ENCODE data around the gene CDK5. TPM values are rescaled to one million over a fixed set of nuclear protein-coding genes. Genes with fewer than 3 reads are reported as not detected.

Gene CDK5
- total and polyA plus RNA-seq, 10 of the 15 experiments (the other 5 are each of a cell fraction or from before 2014, with no cell fraction given): 1.5 to 33.4 (median 21.6) TPM

GRCh38 chr7:151038951-151039849 lies 18.5 kb downstream of the CDK5 start:
- no peak overlapping the region for H3K9ac ChIP-seq (ENCODE audit: control insufficient read depth, insufficient read depth, low read length)

More at GRCh38 chr7:151038951-151039849, 18.5 kb downstream of the CDK5 start:
- ChIA-PET CTCF (interaction anchor here (1.2 kb wide), 1 partner anchor 10 kb away, joined by 3 read pairs; no protein-coding TSS in a partner anchor), POLR2A (interaction anchor here (0.6 kb wide), 1 partner anchor 51 kb away, joined by 4 read pairs; no protein-coding TSS in a partner anchor), SMC1A (ENCODE audit: uncharacterized antibody, unreplicated experiment) (no interaction called here), RAD21 (ENCODE audit: unreplicated experiment) (no interaction called here)
- Histone ChIP-seq H3K79me2 (ENCODE audit: control insufficient read depth, insufficient read depth, low read length) (no peaks in the 10 kb centered on the region), H3K4me2 (ENCODE audit: control insufficient read depth, insufficient read depth) (no peak overlapping the region), H3K27ac (ENCODE audit: control insufficient read depth, insufficient read depth) (no peak overlapping the region), H4K20me1 (ENCODE audit: control insufficient read depth, insufficient read depth) (no peaks in the 10 kb centered on the region), H2AFZ (ENCODE audit: control insufficient read depth, low read depth, low read length) (no peak overlapping the region), H3K9me3 (replicated peaks; ENCODE audit: control insufficient read depth, insufficient read depth, low read length) (no peaks in the 10 kb centered on the region), H3K4me3 (no peak overlapping the region), H3K36me3 (ENCODE audit: control insufficient read depth in 2 of 2, insufficient read depth in 2 of 2, low read length in 1 of 2) (no peaks in the 10 kb centered on the region; a peak in 1 of 4 replicates), H3K27me3 (replicated peaks in 1 of 2; ENCODE audit: control insufficient read depth in 2 of 2, insufficient read depth in 2 of 2, low read length in 1 of 2) (no peaks in the 10 kb centered on the region), H3K4me1 (ENCODE audit: control insufficient read depth, insufficient read depth, low read length) (no peaks in the 10 kb centered on the region)
- ATAC-seq (peak; percentile 78), FAIRE-seq (no peak), DNase-seq (ENCODE audit: low read depth, low spot score) (no peak)
- TF ChIP-seq EP300 (IDR thresholded peaks at IDR 0.05; ENCODE audit: borderline replicate concordance in 1 of 2, control insufficient read depth in 1 of 2, low read depth in 2 of 2, low read length in 2 of 2) (no peak), ZNF24 (IDR thresholded peaks at IDR 0.05) (no peak), SMARCA5 (IDR thresholded peaks at IDR 0.05) (no peak), CTCF (IDR thresholded peaks at IDR 0.05 in 2 of 3, conservative IDR thresholded peaks at IDR 0.05 in 1 of 3; ENCODE audit: control insufficient read depth in 2 of 3, extremely low read depth in 1 of 3, insufficient read depth in 1 of 3, low read depth in 3 of 3, low read length in 3 of 3) (no peak), MEF2B (IDR thresholded peaks at IDR 0.05; ENCODE audit: partially characterized antibody, poor library complexity, severe bottlenecking) (no peak), SKIL (IDR thresholded peaks at IDR 0.05; ENCODE audit: low read depth, poor library complexity, severe bottlenecking) (no peak), SMC3 (IDR thresholded peaks at IDR 0.05; ENCODE audit: borderline replicate concordance, low read length) (no peak), CHD4 (IDR thresholded peaks at IDR 0.05) (no peak), RAD21 (IDR thresholded peaks at IDR 0.05; ENCODE audit: insufficient read depth, low read depth, low read length) (no peak), POLR2AphosphoS5 (IDR thresholded peaks at IDR 0.05; ENCODE audit: low read length) (no peak), FOS (IDR thresholded peaks at IDR 0.05; ENCODE audit: borderline replicate concordance, extremely low read depth, insufficient read length) (no peak), JUND (IDR thresholded peaks at IDR 0.05; ENCODE audit: low read depth, low read length) (no peak), USF2 (IDR thresholded peaks at IDR 0.05; ENCODE audit: borderline replicate concordance, low read depth, low read length) (no peak), TCF3 (IDR thresholded peaks at IDR 0.05; ENCODE audit: borderline replicate concordance, insufficient read depth, low read depth, low read length) (no peak)
- WGBS (ENCODE audit: insufficient coverage, insufficient replicate concordance, low lambda C conversion rate, missing lambda C conversion rate): 63% methylated on average over 12 of the region's 12 CpGs
- in situ Hi-C loops (cut with MboI): no loop called here
- BruUV-seq (replicated peaks): no TSS peak
- intact Hi-C loops (cut with micrococcal nuclease; ENCODE audit: unreplicated experiment): no loop called here
